ENCODE measurements around the gene MAGI1.
"Not testable (repeated sequence)": the region's sequence is repeated elsewhere in the genome, so short reads cannot be mapped to it uniquely, and the experiment has no call there.

The MAGI1 gene

DNA sequence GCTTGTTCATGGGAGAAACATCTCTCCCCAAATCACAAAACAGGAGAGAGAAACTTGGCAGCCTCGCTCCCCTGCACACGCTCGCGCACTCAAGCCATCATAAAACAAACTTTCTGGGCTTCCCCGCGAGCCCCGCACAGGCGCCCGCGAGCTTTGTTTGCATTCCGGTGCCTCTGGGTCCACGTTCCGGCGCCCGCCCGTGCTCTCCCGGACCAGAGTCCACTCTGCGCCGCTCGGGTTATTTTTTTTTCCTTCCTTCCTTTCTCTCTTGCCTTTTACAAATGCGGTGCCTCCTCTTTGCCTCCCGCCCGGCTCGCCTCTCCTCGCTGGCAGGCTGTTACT, 363 bp downstream of the MAGI1 start:
- peak in 1 of 2 experiments; percentile 51 for DNase-seq

DNA sequence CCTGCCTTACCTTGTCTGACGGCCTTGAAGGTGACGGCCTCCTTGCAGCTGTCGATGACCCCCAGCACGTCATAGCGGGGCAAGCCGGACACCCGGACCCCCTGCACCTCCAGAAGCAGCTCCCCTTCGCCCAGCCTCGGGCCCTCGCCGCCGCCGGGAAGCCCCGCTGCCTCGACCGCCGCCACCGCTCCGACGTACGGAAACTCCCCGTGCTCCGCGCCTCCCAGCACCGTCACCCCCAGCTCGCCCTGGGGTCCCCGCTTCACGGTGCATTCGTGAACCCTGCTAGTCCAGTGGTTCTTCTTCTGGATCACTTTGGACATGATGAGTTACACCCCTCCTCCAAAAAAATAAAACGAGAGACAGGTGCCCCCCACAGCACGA, 740 bp downstream of the MAGI1 start:
- no peak for DNase-seq

DNA sequence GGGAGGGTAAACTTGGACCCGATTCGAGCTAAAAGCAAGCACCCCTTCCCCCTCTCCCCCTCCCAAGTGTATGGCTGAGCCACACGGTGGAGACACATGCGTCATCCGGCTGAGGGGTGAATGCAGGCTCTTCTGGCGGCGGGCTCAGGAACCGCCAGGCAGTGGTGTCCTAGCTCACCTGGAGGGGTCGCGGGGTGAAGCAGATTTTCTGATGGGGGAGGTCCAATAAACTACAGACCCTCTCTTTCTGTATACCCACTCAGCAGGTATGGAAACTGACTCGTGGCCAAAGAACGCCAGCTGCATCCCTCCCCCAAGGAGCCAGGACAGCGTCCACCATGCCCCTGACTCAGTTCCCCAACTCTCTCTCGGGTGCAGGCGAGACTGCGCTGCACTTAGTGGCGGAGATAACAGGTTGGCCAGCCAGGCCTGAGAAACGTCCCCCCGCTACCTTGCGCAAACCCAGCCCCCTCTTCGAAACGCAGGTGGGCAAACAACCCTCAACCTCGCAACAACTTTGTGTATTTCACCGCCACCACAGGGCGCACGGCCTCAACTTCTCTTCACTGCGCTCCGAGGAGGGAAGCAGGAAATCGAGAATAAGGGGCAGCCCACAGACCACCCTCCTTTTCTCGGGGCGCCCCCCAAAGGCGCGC, 1.3 kb downstream of the MAGI1 start:
- DNase-seq: no peak

DNA sequence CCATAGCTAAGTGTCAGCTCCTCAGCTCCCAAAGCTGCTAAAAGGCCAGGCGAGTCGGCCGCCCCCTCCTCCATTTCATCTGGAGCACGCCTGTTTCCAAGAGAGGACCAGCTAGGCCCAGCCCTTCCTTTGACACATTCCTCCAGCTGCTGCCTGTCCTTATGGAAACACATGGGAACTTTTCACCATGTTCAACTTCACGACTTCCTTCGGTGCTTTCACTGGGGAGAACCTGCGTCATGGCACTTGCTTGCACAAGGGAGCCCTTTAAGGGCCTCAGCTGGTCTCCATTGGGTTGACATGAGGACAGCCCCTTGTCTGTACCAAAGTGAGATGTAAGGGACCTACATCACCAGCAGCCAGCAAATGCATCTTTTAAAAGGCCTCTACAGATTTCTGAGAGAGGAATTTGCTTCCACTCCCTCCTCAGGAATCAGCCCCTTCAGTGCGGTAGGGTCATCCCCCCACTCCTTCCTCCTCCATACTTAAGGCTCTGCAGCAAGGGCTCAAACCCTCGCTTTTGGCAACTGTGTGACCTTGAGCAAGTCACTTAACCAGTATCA, 2.1 kb downstream of the MAGI1 start:
- DNase-seq: no peak

DNA sequence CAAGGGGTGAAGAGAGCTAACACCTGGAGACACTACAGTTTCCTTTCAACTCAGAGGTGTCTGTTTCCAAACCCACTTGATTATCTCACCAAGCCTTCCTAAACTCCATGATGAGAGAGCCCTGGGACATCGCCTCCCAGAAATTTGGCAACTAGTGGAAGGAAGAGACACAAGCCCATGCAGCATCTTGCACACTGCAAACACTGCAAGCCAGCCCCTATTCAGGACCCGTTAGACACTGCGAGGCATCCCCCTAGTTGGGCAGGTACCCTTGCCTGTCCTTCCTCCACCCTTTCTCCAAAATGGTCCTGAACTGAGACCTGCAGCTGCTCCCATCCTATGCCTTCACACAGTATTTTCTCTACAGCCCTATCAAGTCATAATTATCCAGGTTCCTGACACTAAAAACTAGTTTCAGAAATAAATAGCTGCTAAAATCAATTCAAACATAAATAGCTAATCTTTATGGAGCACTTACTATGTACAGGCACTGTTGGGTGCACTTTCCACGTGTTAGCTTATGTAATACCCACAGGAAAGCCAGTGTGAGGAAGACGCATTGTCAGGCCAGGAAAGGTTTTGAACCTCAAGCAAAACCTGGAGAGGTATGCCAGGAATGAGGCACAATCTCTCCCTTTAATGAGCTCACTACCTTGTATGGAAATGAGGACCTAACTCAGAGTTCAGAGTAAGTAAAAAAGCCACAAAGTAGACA, 2.8 kb downstream of the MAGI1 start:
- no peak for DNase-seq

DNA sequence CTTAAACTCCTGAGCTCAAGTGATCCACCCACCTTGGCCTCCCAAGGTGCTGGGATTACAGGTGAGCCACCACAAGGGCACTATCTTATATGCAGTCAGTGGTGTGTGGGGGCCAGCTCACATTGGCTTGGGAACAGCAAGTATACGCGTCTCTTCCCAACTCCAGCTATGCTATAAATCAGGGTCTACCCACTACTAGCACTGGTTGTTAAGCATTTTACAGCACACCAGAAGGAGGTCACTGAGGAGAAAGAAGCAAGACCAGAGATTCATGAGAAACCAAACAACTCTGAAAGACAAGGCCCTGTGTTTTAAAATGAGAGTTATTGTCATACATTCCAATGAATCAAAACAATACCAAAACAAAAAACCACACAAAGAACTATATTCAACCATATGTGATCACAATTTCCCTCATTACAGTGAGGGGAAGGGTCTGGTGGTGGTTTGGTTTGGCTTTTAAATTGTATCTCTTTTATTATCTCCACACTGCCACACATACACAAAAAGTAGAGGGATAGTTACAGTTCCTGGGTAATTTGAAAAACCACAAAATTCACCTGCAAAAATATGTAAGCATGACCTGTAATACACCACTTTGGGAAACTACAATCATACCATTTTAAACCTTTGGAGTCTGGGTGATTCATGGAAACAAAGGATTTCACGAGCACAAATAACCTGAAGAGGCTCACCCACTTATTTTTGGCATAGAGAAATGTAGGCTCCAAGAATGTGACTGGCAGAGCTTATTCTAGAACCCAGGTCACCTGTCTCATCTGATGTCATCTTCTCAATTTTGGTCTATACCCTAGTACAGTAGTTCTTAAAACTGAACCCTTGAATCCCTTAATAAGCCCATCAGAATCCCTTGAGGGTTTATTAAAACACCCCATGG, 5.2 kb downstream of the MAGI1 start:
- no peak for DNase-seq

DNA sequence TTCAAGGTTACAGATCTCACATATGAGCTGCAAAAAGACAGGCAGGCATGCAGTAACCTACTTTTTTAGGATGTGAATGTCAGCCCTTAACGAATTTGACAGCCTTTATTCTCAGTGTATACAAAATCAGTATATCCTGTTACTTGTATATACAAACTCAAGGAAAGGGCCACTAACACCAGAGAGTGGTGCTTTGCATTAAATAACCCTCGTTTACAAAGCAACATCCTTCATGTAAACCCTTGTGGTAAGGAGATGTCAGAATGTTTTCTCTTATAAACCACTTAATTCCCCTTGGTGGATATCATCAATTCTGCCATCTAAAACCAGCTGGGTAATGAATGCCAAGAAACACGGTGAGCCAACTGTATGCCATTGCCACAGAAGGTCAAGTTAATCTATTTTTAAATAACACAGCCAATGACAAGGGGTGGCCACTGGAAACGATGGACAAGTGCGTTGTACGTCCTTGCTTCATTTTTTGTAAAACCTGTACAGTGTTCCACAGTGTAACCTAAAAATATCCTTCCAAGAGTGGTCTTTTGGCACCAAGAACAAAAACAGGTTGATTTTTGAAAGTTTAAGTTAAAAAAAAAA, 7.5 kb downstream of the MAGI1 start:
- DNase-seq: no peak

DNA sequence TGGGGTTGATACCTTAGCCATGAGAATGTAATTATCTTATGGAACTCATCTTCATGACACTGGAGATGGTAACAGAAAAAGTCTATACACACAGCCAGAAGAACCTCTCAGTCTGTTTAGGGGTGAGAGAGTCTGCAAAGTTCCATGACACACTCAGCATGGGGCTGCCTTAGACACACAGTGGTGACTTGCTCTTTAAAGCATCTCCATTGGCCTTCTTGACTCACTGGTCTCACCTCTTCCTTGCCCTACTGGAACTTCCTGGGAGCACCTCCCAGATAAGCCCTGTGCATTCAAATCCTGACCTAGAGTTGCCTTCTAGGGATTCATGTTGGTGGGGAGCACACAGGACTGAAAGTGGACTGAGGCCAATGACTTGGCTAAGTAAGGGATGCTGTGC, 9.3 kb downstream of the MAGI1 start:
- DNase-seq: no peak

DNA sequence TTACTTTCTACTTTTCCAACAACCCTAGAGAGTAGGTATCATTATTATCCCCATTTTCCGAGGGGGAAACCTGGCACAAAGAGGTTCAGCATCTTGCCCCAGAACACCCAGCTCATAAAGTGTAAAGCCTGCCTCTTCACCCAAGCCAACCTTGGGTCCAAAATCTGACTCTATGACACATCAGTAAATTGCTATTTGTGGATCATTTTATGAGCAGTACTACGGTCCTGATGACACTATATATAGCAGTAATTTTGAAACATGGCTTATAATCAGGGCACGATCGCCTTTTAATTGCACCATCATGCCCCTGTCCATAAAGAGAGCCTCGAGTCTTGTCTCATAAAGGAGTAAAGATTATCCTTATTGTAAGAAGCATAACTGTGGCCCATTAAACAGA, 9.7 kb downstream of the MAGI1 start:
- no peak for DNase-seq

DNA sequence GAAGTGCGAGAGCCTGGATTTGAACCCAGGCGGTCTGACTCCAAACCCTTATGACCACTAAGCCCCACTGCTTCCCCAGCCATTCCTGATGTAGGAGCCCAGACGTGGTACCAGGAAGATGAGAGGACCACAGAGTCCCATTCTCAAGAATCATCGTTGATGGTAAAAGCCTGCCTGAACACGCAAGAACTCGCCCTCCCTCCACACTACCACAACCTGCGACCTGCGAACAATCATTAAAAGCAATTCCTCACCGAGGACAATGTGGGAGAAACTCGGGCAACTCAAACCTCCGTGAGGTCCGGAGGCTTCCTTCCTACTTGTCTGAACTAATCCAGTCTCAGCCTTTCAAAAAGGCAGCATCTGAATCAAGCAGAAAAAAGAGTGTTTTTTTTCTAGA, 10.3 kb downstream of the MAGI1 start:
- DNase-seq: no peak

DNA sequence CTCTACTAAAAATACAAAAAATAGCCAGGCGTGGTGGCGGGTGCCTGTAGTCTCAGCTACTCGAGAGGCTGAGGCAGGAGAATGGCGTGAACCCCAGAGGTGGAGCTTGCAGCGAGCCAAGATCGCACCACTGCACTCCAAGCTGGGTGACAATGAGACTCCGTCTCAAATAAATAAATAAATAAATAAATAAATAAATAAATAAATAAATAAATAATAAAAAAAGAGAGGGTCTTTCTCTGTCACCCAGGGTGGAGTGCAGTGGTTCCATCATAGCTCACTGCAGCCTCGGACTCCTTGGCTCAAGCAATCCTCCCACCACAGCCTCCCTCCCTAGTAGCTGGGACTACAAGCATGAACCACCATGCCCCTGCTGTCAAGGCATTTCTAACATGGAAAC, 11.6 kb downstream of the MAGI1 start:
- not testable (repeated sequence) for DNase-seq

DNA sequence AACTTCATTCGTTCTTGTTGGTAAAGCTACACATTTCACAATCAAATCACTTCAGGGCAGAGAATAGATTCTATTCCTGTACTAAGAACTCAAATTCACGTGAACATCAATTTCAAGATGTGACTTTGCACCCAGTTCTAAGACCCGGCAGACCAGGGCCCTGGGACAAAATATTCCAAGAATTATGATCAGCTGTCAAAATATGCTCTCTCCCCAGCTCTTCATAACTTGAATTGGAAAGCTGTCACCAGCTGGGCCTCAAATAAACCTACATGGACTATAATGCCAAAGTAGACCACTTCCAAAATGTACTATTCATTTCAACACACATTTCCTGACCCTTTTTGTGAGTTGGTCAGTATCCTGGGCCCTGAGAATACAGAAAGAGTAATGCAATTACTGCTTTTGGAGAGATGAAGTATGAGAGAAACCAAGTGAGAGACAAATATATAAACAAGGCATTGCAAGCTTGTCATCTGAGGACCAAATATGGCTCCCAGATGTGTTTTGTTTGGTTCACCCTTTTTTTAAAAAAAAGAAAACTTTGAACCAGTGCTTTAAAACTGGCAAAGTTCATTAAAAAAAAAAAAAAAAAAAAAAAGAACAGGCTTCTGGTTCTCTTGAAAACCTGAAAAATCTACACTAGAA, 14.9 kb downstream of the MAGI1 start:
- DNase-seq: no peak

DNA sequence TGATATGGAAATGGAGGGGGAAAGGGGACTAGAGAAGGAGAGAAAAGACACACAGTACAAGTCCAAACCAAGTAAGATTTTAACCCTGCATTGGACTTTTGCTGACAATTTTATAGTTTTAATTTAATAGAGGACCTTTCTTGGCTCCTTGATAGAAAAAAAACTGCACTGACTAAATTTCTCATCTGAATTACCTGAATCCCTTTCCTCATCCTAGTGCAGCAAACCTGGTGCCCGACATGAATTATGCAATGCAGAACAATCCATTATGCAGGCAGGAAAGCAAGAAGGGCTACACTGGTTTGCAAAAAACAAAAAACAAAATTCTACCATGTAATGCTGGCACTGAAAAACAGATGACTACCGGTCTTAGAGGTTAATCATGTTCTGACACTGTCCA, 15.5 kb downstream of the MAGI1 start:
- DNase-seq: no peak

DNA sequence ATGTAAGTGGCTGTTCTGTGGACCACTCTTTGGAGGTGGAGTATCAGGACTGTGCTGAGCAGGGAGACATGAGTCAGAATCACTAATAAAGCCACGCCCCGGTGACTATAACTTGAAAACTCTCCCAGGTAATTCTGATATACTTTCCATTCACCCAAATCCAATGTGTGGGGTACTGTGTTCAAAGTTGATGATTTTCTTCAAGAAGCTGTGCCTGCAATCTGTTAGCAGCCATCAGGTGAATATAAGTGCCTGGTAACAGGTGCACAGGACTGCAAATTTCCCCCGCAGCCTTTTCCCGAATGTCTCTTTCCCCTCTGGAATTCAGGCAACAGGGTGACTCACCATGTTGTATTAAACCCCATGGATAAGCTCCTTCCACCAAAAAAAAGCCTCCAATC, 17.0 kb downstream of the MAGI1 start:
- DNase-seq: no peak

DNA sequence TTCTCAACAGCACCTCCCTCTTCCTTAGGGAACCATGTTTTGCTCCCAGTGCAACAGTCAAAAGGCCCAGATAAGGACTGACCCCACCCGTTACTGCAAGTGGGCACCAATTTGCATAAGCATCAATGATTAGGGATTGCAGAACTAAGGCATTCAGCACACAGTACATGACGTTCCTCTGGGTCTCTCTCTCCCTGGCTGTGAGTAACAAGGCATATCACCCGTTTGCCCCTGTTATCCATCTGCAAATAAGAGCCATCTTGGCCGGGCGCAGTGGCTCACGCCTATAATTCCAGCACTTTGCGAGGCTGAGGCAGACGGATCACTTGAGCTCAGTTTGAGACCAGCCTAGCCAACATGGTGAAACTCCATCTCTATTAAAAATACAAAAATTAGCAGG, 18.8 kb downstream of the MAGI1 start:
- DNase-seq: no peak

DNA sequence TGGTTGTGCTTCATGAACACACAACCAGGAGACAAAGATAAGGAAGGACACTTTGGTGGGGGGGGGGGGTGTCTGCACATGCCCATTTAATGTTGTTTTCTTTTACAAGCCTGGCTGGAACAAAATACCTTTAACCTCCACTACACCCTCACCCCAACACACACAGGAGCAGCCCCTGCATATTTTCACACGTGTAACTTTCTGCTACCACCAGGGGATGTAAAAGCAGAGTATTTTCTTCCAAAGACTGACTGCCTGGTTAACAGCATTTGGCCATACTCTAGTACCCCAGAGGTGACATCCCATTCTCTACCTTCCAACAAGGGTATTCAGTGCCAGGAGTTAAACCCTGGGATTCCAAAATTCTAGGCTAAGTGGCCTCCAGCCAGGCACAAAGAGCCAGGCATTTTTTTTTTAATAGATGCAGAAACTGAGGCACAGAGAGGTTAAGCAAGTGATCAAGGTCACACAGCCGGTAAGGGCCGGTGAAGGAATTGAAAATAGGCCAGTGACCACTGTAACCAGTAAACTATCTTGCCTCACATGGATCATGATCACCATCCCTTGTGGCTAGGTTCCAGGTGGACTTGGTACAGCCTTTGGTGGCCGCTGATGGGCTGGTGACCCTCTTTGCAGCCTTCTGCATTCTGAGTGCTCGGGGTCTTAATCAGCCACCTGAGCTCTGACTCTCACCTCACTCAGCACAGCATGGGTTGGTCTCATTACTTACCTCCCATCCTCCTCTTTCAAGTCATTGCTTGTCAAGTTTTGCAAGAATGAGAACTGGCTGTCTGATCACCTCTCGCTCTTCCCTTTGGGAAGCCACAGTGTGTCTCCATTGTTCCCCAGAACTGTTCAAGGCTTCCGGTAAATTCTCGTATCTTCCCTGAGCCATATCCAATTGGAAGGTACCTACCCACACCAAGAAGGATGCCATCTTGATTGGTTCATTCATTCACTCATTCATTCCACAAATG, 20.4 kb downstream of the MAGI1 start:
- DNase-seq: no peak

DNA sequence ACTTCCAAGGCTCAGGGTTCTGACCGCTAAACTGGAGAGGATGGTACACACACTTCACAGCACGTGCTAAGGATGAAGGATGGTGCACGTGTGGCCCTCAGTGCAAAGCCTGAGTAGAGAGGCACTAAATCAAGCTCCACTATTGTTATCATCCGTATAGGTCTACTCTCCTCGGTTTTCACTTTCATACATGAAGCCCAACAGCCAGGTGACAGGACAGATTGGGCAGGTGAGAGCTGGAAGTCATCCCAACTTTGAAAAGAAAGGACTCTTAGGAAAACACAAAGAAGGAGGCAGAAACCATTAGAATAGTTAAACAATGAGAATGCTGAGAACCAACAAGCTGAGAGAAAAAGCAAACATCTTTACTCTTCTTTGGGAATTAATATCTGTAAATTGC, 21.1 kb downstream of the MAGI1 start:
- no peak for DNase-seq

DNA sequence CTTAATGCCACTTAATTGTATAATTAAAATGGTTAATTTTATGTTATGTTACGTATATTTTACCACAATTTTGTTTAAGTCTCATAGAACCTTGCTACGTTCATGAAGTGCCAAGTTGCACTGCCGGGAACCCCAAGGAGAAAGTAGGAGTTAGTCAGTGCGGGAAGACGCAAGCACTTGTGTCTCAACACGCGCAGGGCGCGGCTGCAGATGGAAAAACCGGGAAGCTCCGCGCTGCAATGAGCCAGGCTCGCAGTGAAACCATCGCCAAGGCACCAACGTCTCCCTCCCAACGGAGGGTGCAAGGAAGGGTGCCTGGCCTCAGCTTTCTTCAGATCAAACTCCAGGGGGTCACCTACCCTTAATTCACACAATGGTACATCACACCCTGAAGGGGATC, 21.6 kb downstream of the MAGI1 start:
- no peak for DNase-seq

DNA sequence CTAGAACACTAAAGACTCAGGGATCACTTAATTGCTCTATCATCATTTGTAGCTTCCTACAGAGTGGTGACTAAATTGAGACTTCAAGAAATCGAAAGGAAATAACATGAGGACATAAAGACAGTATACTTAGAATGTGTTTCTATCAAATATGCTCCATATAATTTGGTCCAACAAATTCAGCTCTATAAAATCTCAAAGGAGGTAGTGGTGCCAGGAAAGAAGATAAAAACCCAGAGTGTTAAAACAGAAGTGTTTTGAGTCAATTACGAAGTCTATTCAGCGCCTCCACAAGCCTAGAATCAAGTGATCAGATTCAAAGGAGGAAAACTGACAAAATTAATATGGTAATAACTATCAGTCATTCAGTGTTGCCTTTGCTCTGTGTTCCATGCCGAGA, 22.9 kb downstream of the MAGI1 start:
- DNase-seq: no peak

DNA sequence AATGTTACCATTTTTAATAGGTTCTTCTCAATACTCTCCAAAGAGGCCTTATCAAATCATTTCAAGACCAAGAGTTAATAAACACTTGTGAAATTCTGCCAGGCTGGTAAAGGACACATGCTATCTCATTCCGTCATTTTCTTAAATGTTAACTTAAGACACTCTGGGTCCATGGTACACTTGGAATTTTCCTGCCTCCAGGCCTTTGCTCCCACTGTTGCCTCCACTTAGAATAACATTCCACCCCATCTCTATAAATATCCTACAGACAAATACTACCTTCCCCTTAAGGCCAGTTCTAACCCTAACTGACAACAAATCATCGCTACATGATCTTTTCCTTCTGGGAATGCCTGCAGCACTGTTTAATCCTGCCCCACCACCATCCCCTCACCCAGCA, 24.1 kb downstream of the MAGI1 start:
- no peak for DNase-seq

DNA sequence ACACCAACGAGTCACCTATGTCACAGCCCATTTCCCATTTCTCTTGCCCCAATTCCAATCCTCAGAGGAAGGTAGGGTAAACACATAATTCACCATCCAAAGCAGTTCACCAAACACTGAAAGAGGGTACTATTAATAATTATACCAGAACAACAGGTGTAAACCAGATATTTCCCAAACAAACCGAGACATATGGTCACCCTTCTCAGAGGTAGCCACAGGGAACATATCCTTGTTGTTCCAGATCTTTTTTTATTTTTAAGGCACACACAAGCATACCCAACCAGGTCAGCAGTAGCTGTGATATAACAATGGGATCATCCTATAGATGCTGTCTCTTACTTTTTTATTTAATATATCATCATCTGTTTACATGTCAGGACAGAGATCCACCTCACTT, 24.7 kb downstream of the MAGI1 start:
- no peak for DNase-seq

DNA sequence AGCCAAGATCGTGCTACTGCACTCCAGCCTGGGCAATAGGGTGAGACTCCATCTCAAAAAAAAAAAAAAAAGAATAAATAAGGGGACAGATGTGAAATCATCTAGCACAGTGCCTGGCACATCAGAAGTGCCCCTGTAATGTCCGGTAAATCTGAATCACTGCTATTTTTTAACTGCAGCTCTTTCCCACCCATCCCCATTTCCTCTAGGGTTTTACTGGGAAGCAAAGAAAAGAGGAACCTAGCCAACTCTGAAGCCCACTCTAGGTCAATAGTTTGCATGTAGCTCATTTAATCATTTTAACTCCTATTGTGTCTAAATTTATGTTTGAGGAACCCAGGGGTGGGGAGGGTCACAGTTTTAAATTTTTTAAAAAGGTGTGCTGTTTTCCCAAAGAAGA, 26.0 kb downstream of the MAGI1 start:
- DNase-seq: no peak

Data from Kasumi-1 (cell line).